GM19239 (cell line): ENCODE results near the gene ASB10.

Experiments used
- DNase-seq: peaks from one replicate; pipeline ENCODE4 v3.0.0; 2011; ENCODE audit warnings: low spot score; ENCODE audit not compliant: insufficient read length
- FAIRE-seq: peaks from 2 replicates; lab custom pipeline; 2011; peaks lifted over from hg19 to GRCh38; lab: Jason Lieb, UNC

Gene ASB10

DNA sequence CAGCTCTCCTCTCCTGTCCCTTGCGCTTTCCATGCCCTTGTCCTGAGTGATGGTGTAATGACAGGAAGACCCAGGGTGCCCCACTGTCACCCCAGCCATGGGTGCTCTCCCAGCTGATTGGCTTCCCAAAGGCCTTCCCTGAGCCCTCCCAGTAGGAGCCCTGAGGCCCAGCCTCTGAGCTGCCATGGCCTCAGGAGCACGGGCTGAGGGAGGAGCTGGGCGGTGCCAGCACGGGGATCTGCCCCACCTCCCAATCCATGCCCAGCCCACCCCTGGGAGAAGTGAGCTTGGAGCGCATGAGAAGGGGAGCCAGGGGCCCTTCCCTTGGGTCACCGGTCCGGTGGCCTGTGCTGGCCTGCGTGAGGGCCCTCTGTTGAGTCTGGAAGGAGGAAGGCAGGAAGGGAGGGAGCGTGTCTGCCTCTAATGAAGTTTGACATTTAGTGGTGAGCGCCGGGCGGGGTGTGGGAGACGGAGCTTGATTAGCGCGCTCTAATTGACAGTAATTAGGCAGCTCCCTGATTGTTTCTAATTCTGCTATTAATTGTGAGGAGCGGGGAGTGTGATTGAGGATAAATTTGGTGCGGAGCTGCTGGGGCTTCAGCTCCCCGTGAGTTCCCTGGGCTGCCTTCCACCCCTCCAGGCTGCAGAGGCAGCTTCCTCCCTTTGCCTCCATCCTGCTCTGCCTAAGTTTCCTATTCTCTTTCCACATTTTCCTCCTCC lies 47.8 kb downstream of the ASB10 start:
- FAIRE-seq (no peak), DNase-seq (no peak)

DNA sequence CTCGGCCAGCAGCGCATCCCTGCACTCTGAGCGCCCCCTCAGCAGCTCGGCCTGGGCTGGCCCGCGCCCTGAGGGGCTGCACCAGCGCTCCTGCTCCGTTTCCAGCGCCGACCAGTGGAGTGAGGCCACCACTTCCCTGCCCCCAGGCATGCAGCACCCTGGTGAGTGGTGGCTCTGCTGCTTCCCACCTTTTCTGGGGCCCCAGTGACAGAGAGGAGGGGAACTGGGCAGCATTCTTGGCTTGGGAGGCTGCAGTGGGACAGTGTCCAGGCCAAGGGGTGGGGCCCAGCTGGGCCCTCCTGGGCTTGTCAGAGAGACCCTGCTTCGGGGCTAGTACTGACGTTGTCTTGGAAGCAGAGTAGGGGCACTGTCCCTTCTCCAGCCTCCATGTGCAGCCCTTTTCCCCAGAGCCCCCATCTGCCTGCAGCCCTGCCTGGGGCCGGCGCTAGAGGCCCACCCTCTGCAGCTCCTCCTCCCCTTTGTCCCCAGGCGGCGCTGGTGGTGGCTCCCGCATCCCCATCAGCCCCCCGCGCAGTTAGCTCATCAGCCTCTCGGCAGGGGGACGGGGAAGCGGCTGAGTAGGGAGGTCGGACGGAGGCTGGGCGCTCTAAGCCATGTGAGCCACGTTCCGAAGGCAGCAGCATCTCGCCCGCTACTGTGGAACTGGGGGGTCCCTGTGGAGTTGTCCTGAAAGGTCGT lies 48.7 kb downstream of the ASB10 start:
- DNase-seq = no peak
- FAIRE-seq = no peak

DNA sequence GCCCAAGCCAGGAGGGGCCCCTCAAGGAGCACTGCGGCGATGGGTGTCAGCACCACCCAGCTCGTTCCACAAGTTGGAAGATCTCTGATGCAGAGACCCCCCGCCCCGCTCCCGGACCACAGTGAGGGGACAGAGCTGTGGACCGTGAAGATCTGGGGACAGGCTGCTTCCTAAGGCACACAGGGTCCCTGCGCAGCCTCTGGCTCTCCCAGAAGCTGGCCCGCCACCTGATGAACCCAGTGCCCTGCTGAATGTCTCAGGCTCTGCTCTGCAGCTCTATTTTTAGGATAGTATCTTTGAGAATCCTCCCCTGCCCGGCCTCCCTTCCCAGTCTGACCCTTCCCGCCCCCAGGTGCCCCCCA lies 49.3 kb downstream of the ASB10 start:
- no peak for FAIRE-seq
- DNase-seq = no peak

DNA sequence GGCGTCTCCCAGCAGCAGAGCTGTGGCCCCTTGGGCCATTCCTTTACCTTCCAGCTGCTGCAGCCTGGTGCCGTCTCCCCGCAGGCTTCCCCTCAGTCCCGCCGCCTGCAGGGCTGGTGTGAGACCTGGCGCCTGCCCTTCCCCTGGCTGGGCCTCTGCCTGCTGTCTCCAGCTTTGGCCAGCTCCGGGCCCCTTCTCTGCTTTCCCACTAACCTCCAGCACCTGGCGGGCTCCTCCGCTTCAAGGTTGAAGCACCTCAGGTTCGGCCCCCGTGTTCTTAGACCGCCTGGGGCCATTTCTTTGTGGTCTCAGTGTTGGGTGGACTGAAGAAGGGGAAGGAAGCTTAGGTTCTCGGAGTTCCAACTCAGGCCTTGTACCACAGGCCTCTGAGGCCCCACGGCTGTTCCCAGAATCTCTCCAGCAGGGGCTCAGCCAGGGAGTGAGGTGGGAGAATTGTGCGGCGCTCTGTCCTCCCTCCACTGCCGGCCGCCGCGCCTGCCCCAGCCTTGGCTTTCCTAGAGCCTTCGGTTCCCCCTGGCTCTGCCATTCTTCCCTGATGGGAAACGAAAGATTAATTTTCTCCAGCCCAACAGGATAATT lies 49.9 kb downstream of the ASB10 start:
- DNase-seq (no peak), FAIRE-seq (no peak)

DNA sequence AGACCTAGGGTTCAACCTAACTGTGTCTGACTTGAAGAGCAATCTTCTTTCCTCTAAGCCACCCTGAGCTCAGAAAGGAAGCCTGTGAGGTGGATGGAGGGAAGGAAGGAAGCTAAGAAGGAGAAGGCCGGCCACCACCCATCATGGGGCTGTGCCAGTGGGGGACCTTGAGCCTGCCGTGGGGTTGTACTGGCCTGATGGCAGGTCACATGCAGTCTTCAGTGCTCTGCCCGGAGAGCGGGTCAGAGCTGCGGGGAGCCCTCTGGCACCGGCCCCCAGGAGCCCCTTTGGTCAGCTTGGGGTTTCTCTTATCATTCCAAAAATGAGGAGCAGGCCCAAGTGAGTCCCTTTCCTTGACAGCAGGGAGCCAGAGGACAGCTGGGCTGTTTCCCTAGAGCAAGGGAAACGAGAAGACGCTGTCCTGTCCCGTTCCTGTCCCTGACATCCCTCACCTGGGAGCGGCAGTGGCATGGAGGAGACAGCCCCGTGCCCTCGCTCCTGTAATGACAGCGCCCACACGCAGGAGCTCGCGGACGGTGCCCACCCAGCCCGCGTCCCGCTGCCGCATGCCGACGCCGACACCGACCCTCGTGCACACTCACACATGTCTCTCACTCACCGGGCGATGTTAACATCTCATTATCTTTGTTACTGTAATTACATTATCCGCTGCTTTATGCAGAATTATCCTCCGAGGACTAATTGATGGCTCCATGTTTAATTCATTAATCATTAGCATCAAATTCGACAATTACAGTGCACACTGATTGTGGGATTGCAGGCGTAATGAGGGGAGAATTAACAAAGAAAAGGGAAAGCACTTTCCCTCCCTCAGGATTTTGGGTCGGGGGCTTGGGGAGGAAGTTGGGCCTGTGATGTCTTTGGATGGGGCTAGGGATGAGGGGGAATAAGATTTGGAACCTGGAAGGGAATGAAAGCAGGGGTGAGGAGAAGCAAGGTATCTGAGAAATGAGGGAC lies 50.9 kb downstream of the ASB10 start:
- FAIRE-seq (no peak), DNase-seq (no peak)

DNA sequence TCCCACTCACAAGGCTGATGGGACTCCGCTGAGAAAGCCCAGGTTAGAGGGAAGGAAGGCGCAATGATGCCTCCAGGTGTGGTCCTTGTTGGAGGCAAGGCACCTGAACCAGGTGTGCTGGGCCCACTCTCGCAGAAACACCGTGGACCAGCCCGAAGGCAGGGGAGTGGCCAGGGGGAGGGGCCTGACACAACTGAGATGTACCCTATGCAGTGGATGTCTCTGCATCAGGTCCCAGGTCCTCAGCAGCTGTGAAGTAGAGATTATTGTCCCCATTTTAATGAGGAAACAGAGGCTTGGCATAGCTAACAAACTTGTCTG lies 51.6 kb downstream of the ASB10 start:
- DNase-seq (no peak), FAIRE-seq (no peak)

DNA sequence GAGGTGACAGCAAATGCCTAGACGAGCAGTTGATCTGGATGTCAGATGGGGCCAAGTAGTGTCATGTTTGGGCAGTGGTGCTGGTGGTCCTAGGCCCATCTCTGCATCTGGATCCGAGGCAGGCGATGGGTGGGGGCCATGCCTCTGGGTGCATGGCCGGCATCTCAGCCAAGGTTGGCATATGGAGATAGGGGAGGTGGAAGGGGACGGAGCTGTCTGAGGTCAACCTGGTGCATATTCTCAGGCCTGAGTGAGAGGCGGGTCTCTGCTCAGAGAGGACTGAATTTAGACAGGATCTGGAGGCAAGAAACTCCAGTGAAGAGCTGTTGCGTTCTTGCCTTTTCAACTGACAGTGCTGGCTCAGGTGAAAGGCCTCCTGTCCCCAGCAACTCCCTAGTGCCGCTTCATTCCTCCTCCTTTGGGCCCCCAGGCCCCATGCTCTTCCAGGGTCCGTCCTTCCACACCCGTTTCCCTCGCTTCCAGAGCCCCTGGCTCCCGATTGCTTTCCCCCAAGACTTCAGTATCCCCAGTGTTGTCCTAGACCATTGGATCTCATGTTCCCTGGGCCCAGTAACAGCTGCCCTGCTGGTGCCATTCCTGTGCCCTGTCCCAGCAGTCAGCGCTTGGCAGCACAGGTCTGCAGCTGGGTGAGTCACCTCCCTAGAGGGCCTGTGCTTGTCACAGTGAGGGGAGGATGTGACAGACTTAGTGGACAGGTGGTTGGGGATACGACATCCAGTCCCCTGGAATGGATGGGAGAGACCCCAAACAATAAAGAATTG lies 52.1 kb downstream of the ASB10 start:
- no peak for FAIRE-seq
- no peak for DNase-seq

DNA sequence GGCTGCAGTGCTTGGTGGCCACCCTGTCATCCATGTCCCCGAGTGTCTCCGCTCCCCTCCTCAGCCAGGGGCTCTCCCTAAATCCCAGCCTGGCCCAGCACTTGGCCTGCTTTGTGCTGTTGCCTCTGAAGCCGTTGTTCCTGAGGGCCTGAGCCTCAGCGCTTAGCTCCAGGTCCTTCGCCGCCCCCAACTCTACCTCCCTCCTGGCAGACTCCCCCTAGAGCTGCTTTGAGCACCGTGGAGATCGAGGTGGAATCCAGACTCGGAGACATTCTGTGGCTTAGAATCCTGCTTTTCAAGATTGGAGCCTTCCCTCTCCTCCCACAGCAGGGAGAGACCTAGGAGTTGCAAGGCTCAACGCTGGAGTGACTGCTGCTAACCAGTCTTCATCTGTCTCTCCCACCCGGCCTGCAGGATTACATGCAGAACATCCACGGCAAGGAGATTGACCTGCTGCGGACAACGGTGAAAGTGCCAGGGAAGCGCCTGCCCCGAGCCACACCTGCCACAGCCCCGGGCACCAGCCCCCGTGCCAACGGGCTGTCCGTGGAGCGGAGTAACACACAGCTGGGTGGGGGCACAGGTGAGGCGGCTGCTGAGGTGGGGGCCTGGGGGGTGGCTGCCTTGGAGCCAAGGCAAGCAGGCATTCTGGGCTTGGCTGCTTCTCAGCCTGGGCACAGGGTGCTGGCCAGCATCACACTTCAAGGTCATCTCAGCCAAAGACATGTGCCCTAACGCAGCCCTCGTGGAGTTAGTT lies 52.9 kb downstream of the ASB10 start:
- no peak for FAIRE-seq
- DNase-seq = no peak

DNA sequence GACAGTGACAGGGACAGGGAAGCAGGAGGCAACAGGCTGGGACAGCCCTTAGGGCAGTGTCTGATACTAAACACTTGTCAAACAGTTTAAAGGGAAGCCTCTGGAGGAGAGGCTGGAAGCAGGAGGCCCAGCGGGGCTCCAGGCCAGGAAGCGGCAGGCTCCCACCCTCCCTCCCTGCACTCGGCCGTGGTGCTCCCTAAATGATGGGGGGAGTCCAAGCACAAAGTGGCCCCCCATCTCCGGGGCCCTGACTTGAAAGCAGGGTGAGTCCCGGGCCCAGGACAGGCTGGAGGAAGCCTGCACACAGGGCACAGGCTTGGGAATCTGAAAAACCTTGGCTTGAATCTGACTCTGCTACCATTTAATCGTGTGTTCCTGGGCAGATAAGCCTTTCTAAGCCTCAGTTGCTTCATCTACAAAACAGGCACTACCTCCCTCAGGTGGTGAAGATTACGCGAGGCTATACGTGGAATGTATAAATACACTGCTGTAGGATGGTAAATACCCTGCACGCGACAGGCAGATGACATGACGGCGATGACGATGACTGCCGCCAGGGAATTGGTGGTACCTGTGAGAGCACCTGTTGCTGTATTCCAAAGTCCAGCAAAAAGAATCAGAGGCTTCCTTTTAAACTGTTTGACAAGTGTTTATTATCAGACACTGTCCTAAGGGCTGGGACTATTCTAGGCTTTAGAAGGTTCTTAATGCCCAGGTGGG lies 53.6 kb downstream of the ASB10 start:
- no peak for DNase-seq
- no peak for FAIRE-seq

DNA sequence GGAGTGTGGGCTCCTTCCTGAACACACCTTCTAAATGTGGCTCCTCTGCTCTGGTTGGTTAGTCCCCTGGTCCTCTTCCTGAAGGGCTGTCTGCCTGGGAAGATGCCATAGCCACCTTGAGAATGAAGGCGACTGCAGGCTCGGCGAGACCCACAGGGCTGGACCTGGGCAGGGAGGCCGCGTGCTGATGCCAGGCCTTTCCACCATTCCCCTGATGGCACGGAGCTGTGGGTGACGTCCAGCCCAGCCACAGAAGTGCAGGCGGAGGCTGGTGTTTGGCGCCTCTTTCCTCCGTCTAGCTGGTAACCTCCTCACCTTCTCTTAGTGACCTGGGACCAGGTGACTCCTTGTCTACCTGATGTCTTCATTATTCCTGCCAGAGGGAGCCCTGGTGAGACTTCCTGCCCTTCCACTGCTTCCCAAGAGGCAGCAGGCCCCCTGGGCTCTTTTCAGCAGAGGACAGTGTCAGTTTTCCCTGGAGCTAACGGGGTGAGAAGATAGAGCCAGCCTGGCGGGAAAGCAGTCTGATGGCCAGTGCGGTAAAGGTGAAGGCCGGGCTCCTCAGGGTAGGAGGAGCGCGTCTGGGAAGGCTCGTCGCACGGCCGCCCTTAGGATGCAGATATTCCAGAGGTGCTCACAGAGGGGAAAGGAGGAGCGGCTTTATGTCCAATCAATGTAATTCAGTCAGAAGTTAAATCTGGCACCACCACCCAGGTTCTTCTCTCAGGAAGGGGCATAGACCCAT lies 54.4 kb downstream of the ASB10 start:
- no peak for FAIRE-seq
- no peak for DNase-seq

DNA sequence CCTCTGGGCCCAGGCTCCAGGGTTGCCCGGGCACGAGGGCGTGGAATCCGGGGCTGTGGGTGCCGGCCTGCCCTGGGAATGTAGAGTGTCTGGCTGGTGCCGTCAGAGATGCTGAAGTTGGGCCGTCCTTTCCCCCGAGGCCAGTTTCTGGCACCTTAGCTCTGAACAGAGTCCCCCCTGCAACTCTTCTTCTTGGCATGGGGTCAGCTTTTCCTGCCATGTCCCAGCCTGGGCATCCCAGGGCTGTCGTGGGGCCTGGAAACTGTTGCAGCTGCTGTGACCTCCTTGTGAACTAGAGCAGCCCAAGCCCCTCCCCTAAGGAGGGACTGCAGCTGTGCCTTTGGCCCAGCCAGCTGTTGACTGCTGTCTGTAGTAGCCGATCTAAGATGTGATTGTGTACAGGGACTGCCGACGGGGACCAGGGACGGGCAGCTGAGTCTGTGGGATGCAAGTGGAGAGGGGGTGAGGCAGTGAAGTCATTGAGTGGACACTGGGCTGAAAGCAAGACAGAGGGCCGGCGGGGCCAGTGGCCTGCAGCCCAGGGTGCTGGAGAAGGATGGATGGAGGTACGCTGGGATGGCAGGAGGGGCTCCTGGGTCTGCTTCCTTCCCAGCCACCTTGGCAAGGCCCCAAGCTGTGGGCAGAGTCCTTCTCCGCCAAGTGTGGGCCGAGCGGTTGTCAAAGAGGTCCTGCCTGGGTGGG lies 55.3 kb downstream of the ASB10 start:
- no peak for DNase-seq
- FAIRE-seq = no peak

DNA sequence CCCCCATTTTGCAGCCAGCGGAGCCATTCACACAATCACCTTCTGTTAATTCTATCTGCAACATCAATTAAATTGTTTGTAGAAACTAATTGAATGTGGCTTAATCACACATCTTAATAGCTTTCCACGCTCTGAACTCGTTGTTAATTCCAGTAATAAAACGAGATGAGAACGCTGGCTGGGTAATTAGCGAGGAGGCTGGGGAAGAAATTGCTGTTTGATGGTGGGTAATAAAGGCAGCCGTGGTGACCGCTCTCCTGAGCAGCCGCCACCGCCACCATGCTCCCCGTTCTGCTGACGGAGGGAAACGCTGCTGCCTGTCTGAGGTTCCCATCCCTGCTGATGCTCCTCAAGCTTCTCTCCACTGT lies 55.8 kb downstream of the ASB10 start:
- FAIRE-seq (no peak), DNase-seq (no peak)

DNA sequence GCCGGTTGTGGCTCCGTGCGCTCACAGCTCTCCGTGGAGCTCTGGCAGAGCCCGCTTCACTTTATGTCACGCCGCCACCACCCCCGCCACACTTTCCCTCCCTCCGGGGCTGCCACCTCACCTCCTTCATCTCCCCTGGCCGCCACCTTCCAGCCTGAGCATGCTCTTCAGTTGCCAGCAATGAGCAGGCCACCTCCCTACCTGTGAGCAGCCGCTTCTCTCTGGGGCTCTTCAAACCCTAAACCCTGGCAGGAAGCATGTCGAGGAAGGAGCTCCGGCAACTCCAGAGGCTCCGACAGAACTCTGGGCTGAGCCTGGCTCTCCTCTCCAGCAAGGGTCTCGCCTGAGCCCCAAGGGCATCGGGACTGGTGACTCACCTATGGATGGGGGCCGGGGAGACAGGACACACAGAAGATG lies 56.3 kb downstream of the ASB10 start:
- FAIRE-seq = no peak
- no peak for DNase-seq

DNA sequence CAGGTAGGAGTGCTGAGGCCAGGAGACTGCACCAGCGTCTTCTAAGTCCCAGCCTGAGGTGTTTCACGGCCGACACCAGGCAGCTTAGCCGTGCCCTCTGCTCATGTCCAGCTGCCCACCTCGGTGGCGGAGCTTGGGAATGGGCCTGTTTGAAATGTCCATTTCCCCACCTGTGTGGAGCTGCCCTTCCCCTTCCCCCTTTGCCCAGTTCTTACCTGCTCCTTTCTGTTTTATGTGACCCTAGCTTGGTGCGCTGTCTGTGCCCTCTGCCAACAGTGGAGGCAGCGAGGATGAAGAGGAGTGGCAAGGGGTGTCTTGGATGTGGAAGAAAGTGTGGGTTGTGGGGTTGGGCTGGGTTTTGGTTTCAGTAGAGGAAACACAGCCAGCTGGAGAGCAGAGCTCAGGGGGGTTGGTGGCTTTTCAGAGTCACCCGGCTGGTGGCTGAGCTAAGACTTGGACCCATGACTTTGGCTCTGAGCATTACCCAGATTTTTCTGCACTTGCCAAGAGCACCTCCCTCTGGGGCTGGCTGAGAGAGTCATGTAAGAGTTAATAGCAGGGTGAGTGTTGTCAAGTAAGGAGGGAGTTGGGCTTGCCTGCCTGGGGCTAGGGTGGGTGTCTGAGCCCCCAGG lies 57.0 kb downstream of the ASB10 start:
- FAIRE-seq (no peak), DNase-seq (no peak)

DNA sequence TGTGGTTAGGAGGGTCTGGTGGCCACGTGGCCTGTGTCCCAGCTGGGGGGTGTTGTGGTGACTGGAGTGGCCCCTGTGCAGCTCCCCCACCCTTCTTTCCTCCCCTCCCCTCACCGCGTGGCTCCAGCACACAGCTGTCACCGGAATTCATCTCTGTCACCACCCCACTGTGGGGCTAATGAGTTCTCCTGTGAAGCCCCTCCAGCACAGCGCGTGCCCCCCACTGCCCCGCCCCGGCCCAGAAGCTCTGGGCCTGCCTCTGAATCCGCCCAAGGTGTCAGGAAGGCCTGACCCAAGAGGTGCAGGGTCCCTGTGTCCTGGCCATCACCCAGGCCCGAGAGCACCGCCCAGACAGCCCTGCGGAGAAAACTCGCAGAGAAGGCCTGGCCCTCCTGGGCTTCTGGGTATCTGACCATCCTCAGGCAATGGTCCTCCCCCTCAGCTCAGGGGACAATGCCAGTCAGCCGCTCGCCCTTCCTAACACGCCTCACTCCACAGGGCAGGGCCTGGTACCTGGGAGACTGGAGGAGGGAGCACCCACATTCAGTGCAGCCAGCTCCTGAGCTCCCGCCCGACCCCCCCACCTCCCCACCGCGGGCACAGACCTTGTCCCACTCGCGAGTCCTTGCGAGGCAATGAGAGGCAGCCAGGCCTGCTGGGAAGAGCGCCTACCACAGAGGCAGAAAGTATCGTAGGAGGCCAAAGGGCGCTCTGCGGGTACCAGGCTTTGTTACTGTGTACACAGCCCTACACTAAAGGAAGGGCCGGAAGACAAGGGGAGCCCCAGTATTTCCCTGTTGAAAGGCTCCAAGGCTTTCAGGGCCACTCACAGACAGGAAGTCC lies 57.7 kb downstream of the ASB10 start:
- DNase-seq (no peak), FAIRE-seq (no peak)

DNA sequence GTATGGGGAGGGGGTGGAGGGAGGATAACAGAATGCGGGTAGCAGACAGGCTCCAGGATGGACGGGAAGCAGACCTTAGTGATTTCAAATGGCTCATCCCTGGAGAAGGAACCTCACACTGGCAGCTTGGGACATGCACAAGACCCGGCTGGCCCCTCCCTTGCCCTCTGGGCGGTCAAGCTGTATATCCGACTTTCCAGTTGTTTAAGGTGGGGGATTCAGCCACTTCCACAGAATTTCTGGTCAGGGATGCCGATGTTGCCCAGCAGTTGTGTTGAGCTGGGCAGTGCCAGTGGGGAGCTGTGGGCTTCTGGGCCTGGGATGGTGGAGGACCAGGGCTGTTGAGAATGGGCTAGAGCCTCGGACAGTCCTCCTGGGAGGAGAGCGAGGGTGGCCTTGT lies 58.3 kb downstream of the ASB10 start:
- FAIRE-seq (no peak), DNase-seq (no peak)
